Stimulated activated CD8-positive, alpha-beta memory T cell treated with anti-CD3 and anti-CD28 coated beads, Interleukin-15, amount 100 ng/mL, for 4 hours (primary cell): ENCODE data around the gene ZNF35.
"Not testable (repeated sequence)": the region's sequence is repeated elsewhere in the genome, so short reads cannot be mapped to it uniquely, and the experiment has no call there.

Experiments used
- DNase-seq, 2 donors: peaks; one replicate each; pipeline ENCODE4 v3.0.0-alpha.2; 2020; ENCODE audit warnings: low read depth in 2 of 2

The ZNF35 gene

GRCh38 chr3:44648564-44649229 lies at the start of gene ZNF35:
Gene ZNF35, plus strand, starts transcription at chr3:44648732. Its CDS starts 2,336 bp downstream, at chr3:44651068.
- DNase-seq: no peak

- DNase-seq: no peak
Measured at GRCh38 chr3:44601749-44602148, 46.8 kb upstream of the ZNF35 start.

GRCh38 chr3:44612678-44613077 lies 35.9 kb upstream of the ZNF35 start:
- DNase-seq: no peak

- peak; percentile 34 to 43 for DNase-seq
Measured at GRCh38 chr3:44624749-44625480, 23.6 kb upstream of the ZNF35 start, which contains the start of gene ZNF197. Gene ZNF197, plus strand, starts transcription at chr3:44625036. Its CDS starts 4,119 bp downstream, at chr3:44629155.

- DNase-seq: no peak
Measured at GRCh38 chr3:44628716-44629115, 19.8 kb upstream of the ZNF35 start.

- no peak for DNase-seq
Measured at GRCh38 chr3:44632193-44632592, 16.3 kb upstream of the ZNF35 start.

GRCh38 chr3:44642337-44642736 lies 6.2 kb upstream of the ZNF35 start:
- no peak for DNase-seq

- DNase-seq: no peak
Measured at GRCh38 chr3:44643024-44643423, 5.5 kb upstream of the ZNF35 start.

GRCh38 chr3:44647771-44648170 lies 761 bp upstream of the ZNF35 start:
- DNase-seq: no peak

- no peak for DNase-seq
Measured at GRCh38 chr3:44649709-44650108, 1.2 kb downstream of the ZNF35 start.

- DNase-seq: no peak
Measured at GRCh38 chr3:44654039-44654438, 5.5 kb downstream of the ZNF35 start.

- DNase-seq: no peak
Measured at GRCh38 chr3:44659015-44659414, 10.5 kb downstream of the ZNF35 start.

- no peak for DNase-seq
Measured at GRCh38 chr3:44659434-44659833, 10.9 kb downstream of the ZNF35 start.

- no peak for DNase-seq
Measured at GRCh38 chr3:44661189-44661588, 12.7 kb downstream of the ZNF35 start.

GRCh38 chr3:44665173-44665572 lies 16.6 kb downstream of the ZNF35 start:
- no peak for DNase-seq

GRCh38 chr3:44666346-44666745 lies 17.8 kb downstream of the ZNF35 start:
- DNase-seq: no peak

GRCh38 chr3:44669760-44670159 lies 21.2 kb downstream of the ZNF35 start:
- DNase-seq: no peak

- not testable (repeated sequence) for DNase-seq
Measured at GRCh38 chr3:44673466-44673865, 24.9 kb downstream of the ZNF35 start.

- no peak for DNase-seq
Measured at GRCh38 chr3:44674211-44674610, 25.7 kb downstream of the ZNF35 start.

GRCh38 chr3:44678480-44679116 lies 30.1 kb downstream of the ZNF35 start:
- no peak for DNase-seq

GRCh38 chr3:44680921-44681455 lies 32.5 kb downstream of the ZNF35 start:
- DNase-seq: no peak

GRCh38 chr3:44682182-44682896 lies 33.8 kb downstream of the ZNF35 start:
- no peak for DNase-seq
